ENCODE measurements around the gene ACTR8.
A peak's percentile ranks its signal among the peaks of the same experiment; 100 is the strongest.

ACTR8 gene

GRCh38 chr3:53884623-53885022, 2.7 kb upstream of the ACTR8 start:
- H3K36me3 ChIP-seq (replicated peaks; ENCODE audit: insufficient read depth, low read length): peaks cover 7% of the 10 kb centered on the region
- TF ChIP-seq EZH2 (optimal IDR thresholded peaks at IDR 0.05; ENCODE audit: low read depth, low read length): no peak

GRCh38 chr3:53883008-53883407, 1.1 kb upstream of the ACTR8 start:
- peaks cover 6% of the 10 kb centered on the region for H3K36me3 ChIP-seq (replicated peaks; ENCODE audit: insufficient read depth, low read length)

More at GRCh38 chr3:53884623-53885022, 2.7 kb upstream of the ACTR8 start:
- Histone ChIP-seq H4K20me1 (ENCODE audit: insufficient read depth, low read length) (no peaks in the 10 kb centered on the region), H3K27me3 (replicated peaks; ENCODE audit: insufficient read depth, low read length) (no peaks in the 10 kb centered on the region), H3K4me3 (ENCODE audit: low read length) (no peak overlapping the region), H3K4me2 (ENCODE audit: low read depth, low read length) (no peak overlapping the region), H3K4me1 (ENCODE audit: low read length) (peaks cover 36% of the 10 kb centered on the region), H3K9ac (ENCODE audit: low read length) (no peak overlapping the region), H3K9me3 (replicated peaks; ENCODE audit: insufficient read depth, low read length) (no peaks in the 10 kb centered on the region), H3K9me2 (replicated peaks; ENCODE audit: insufficient read depth, low read length) (no peaks in the 10 kb centered on the region), H3F3A (ENCODE audit: insufficient read depth, low read length) (peaks cover 24% of the 10 kb centered on the region), H3K79me2 (ENCODE audit: low read length) (peaks cover 54% of the 10 kb centered on the region), H2AFZ (ENCODE audit: low read length) (no peak overlapping the region), H3K27ac (ENCODE audit: low read length) (no peak overlapping the region)
- DNase-seq: no peak

GRCh38 chr3:53880396-53881345, 1.3 kb downstream of the ACTR8 start:
- H2AFZ ChIP-seq (ENCODE audit: low read length): peak overlapping the region; percentile 90
- no peak overlapping the region for H3K27ac ChIP-seq (ENCODE audit: low read length)
- DNase-seq: no peak

More at GRCh38 chr3:53883008-53883407, 1.1 kb upstream of the ACTR8 start:
- no peaks in the 10 kb centered on the region for H4K20me1 ChIP-seq (ENCODE audit: insufficient read depth, low read length)
- H3K27ac ChIP-seq (ENCODE audit: low read length): no peak overlapping the region
- H3K9me2 ChIP-seq (replicated peaks; ENCODE audit: insufficient read depth, low read length): no peaks in the 10 kb centered on the region
- H3K4me2 ChIP-seq (ENCODE audit: low read depth, low read length): no peak overlapping the region
- H3K27me3 ChIP-seq (replicated peaks; ENCODE audit: insufficient read depth, low read length): no peaks in the 10 kb centered on the region
- H3K79me2 ChIP-seq (ENCODE audit: low read length): peaks cover 37% of the 10 kb centered on the region
- H3K4me3 ChIP-seq (ENCODE audit: low read length): no peak overlapping the region
- peaks cover 24% of the 10 kb centered on the region for H3K4me1 ChIP-seq (ENCODE audit: low read length)
- H2AFZ ChIP-seq (ENCODE audit: low read length): no peak overlapping the region
- H3K9me3 ChIP-seq (replicated peaks; ENCODE audit: insufficient read depth, low read length): no peaks in the 10 kb centered on the region
- peaks cover 20% of the 10 kb centered on the region for H3F3A ChIP-seq (ENCODE audit: insufficient read depth, low read length)
- DNase-seq: no peak
- no peak overlapping the region for H3K9ac ChIP-seq (ENCODE audit: low read length)
- no peak for TF ChIP-seq CTCF (IDR thresholded peaks at IDR 0.05; ENCODE audit: low read length)
- no peak for TF ChIP-seq EZH2phosphoT487 (IDR thresholded peaks at IDR 0.05; ENCODE audit: low read length)
- TF ChIP-seq EZH2 (optimal IDR thresholded peaks at IDR 0.05; ENCODE audit: low read depth, low read length): no peak

GRCh38 chr3:53865732-53866499, 16.0 kb downstream of the ACTR8 start:
- H3K27ac ChIP-seq (ENCODE audit: low read length): no peak overlapping the region
- H3K4me3 ChIP-seq (ENCODE audit: low read length): no peak overlapping the region
- no peak for DNase-seq
- H3K9me3 ChIP-seq (replicated peaks; ENCODE audit: insufficient read depth, low read length): no peaks in the 10 kb centered on the region
- TF ChIP-seq EZH2phosphoT487 (IDR thresholded peaks at IDR 0.05; ENCODE audit: low read length): no peak
- TF ChIP-seq EZH2 (optimal IDR thresholded peaks at IDR 0.05; ENCODE audit: low read depth, low read length): no peak
- no peak for TF ChIP-seq CTCF (IDR thresholded peaks at IDR 0.05; ENCODE audit: low read length)
- H3K27me3 ChIP-seq (replicated peaks; ENCODE audit: insufficient read depth, low read length): no peaks in the 10 kb centered on the region
- no peaks in the 10 kb centered on the region for H3F3A ChIP-seq (ENCODE audit: insufficient read depth, low read length)
- no peak overlapping the region for H3K9ac ChIP-seq (ENCODE audit: low read length)
- H3K9me2 ChIP-seq (replicated peaks; ENCODE audit: insufficient read depth, low read length): no peaks in the 10 kb centered on the region
- H3K4me2 ChIP-seq (ENCODE audit: low read depth, low read length): no peak overlapping the region
- no peaks in the 10 kb centered on the region for H3K4me1 ChIP-seq (ENCODE audit: low read length)
- no peaks in the 10 kb centered on the region for H4K20me1 ChIP-seq (ENCODE audit: insufficient read depth, low read length)
- no peaks in the 10 kb centered on the region for H3K79me2 ChIP-seq (ENCODE audit: low read length)
- no peak overlapping the region for H2AFZ ChIP-seq (ENCODE audit: low read length)
- H3K36me3 ChIP-seq (replicated peaks; ENCODE audit: insufficient read depth, low read length): peaks cover 4% of the 10 kb centered on the region; the same call in 1 of the 2 replicates

More at GRCh38 chr3:53880396-53881345, 1.3 kb downstream of the ACTR8 start:
- no peak for TF ChIP-seq EZH2 (optimal IDR thresholded peaks at IDR 0.05; ENCODE audit: low read depth, low read length)
- TF ChIP-seq EZH2phosphoT487 (IDR thresholded peaks at IDR 0.05; ENCODE audit: low read length): no peak
- Histone ChIP-seq H3K9me2 (replicated peaks; ENCODE audit: insufficient read depth, low read length) (no peaks in the 10 kb centered on the region), H4K20me1 (ENCODE audit: insufficient read depth, low read length) (no peaks in the 10 kb centered on the region), H3K4me1 (ENCODE audit: low read length) (peaks cover 8% of the 10 kb centered on the region), H3K9me3 (replicated peaks; ENCODE audit: insufficient read depth, low read length) (no peaks in the 10 kb centered on the region), H3K4me3 (ENCODE audit: low read length) (peak overlapping the region; percentile 96), H3K9ac (ENCODE audit: low read length) (peak overlapping the region; percentile 87; the same call in 1 of the 2 replicates), H3K27me3 (replicated peaks; ENCODE audit: insufficient read depth, low read length) (no peaks in the 10 kb centered on the region), H3K36me3 (replicated peaks; ENCODE audit: insufficient read depth, low read length) (peaks cover 7% of the 10 kb centered on the region), H3K79me2 (ENCODE audit: low read length) (peaks cover 21% of the 10 kb centered on the region), H3K4me2 (ENCODE audit: low read depth, low read length) (peak overlapping the region; percentile 94), H3F3A (ENCODE audit: insufficient read depth, low read length) (peaks cover 8% of the 10 kb centered on the region)

All from MM.1S (cell line).